OCI-LY7 (cell line): Measurements from ENCODE around the gene ANO2.

ENCODE experiments used
- EZH2phosphoT487 ChIP-seq: fragments of 200-600 bp; sonication (generic); IDR thresholded peaks from 2 replicates; pipeline ENCODE4 v1.6.1; 2018; ENCODE audit warnings: low read depth, borderline replicate concordance, mild to moderate bottlenecking, mixed run types, antibody characterized with exemption, low read length, moderate library complexity, mixed read lengths
- TF ChIP-seq, protein P1 (sequence below): fragments of 200-600 bp; sonication (generic); conservative IDR thresholded peaks from 2 replicates; pipeline ENCODE4 v1.5.1; 2014; ENCODE audit warnings: mild to moderate bottlenecking, antibody characterized with exemption, low read length, moderate library complexity, mixed read lengths

DNA sequence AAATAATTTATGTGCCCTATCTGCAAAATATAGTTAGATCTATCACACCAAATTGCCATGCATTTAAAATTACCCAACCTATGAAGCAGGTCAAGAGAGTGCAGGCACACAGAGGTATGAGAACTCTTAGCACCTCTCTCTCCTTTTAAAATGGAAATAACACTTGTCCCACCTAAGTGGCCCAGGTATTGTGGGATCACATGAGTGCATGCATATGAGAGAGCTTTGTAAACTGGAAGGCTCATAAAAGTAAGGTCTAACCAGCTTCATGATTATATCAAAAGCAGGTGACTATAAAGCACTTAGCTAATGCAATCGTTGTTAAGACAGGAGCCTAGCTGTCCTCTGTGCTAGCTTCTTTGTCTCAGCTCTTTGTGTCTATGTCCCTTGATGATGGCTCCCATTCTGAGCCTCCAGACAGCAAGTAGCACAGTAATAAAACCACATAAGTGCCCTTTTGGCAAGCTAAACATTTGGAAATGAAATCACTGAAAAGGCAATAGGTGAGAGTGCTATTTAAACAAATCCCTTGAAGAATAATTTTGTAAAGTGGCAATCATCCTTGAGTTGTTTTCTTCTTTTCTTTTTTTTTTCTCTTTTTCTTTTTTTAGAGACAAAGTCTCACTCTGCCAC is 294.1 kb downstream of the ANO2 start:
- TF ChIP-seq, protein P1, sequence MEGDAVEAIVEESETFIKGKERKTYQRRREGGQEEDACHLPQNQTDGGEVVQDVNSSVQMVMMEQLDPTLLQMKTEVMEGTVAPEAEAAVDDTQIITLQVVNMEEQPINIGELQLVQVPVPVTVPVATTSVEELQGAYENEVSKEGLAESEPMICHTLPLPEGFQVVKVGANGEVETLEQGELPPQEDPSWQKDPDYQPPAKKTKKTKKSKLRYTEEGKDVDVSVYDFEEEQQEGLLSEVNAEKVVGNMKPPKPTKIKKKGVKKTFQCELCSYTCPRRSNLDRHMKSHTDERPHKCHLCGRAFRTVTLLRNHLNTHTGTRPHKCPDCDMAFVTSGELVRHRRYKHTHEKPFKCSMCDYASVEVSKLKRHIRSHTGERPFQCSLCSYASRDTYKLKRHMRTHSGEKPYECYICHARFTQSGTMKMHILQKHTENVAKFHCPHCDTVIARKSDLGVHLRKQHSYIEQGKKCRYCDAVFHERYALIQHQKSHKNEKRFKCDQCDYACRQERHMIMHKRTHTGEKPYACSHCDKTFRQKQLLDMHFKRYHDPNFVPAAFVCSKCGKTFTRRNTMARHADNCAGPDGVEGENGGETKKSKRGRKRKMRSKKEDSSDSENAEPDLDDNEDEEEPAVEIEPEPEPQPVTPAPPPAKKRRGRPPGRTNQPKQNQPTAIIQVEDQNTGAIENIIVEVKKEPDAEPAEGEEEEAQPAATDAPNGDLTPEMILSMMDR, result no peak
- no peak for TF ChIP-seq EZH2phosphoT487
